DMS153 (cell line): Measurements from ENCODE around the gene VIPR2.
"Not testable (repeated sequence)": the region's sequence is repeated elsewhere in the genome, so short reads cannot be mapped to it uniquely, and the experiment has no call there.

ENCODE experiments used
- DNase-seq: peaks from one replicate; lab custom pipeline; 2025; lab: John Stamatoyannopoulos, UW

VIPR2 gene

DNA sequence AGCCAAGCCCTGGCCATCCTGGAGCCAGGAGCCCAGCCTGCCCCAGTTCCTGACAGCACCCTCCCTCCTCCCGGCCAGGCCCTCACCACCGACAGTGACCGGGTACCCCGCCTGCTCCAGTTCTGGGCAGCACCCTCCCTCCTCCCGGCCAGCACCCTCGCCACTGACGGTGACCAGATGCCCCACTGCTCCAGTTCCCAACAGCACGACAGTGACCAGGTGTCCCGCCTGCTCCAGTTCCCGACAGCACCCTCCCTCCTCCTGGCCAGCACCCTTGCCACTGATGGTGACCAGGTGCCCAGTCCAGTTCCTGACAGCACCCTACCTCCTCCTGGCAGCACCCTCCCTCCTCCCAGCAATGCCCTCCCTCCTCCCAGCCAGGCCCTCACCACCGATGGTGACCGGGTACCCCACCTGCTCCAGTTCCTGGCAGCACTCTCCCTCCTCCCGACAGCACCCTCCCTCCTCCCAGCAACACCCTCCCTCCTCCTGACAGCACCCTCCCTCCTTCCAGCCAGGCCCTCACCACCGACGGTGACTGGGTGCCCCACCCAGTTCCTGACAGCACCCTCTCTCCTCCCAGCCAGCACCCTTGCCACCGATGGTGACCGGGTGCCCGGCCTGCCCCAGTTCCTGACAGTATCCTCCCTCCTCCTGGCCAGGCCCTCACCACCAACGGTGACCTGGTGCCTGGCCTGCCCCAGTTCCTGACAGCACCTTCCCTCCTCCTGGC is 40.3 kb downstream of the VIPR2 start:
- DNase-seq: no peak

DNA sequence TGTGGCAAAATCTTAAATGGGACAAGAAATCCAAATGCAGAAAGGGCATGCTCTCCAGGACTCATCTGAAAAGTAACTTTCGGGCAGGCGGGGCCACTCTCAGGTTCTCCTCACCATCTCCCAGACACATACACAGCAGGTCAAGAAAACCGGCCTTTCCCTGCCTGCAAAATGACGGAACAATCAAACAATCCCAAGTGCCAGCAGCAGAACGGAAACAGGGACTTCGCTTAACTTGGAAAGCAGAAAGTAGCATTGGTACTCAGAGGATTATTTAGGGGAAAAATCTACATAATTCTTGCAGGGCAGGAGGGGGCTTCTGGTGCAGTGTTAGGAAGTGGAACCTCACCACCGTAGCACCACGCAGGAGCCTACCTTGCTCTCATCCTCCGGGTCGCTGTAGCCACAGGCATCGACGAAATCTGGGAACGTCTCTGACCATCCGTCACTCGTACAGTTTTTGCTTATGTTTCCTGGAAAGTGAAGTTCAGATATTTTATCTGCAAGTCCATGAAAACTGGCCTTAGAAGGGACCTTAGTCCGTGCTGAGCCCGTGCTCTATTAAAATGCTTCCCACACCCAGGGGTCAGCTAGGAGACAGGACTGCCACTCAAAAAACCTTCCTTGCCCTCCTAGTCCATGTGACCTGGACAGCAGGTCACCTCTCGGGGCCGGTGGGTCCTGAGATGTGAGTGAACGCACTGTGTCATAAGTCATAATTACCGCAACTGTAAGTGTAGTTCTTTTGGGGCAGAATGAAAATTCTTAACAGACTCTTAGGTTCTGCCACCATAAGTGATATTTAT is 41.1 kb downstream of the VIPR2 start:
- DNase-seq: no peak

DNA sequence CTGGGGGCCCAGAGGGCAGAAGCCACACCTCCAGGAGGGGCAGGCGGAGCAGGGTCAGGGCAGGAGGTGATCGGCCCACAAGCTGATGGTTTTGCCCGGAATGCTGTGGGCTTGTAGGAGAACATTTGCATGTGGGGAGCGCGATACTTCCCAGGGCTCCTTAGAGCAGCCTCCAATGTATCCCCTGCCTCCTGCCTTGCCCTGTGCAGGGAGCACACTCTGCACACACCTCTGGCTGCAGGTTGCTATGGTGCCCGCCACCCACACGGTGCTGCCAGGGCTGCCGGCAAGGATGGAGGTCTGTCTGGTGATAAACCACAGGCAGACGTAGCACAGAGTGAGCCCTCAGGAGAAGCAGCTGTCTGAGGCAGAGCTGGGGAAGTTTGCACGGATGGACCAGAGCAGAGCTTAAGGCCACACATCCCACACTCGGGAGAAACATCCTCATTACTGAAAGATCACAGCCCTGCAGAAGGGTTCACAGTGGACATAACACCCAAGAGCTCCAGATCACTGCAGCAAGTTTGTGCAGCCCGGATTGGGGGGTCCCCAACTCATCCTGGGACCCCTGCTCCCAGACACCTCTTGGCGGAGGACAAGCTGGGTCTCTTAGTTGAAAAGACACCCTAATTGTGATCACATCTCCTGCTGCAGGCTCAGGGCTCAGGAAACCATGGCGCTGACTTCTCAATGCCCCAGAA is 41.8 kb downstream of the VIPR2 start:
- no peak for DNase-seq

DNA sequence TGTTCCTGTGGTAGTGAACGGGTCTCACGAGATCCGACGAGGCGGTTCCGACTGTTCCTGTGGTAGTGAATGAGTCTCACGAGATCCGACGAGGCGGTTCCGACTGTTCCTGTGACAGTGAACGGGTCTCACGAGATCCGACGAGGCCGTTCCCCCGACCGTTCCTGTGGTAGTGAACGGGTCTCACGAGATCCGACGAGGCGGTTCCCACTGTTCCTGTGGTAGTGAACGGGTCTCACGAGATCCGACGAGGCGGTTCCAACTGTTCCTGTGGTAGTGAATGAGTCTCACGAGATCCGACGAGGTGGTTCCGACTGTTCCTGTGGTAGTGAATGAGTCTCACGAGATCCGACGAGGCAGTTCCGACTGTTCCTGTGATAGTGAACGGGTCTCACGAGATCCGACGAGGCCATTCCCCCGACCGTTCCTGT is 43.0 kb downstream of the VIPR2 start:
- not testable (repeated sequence) for DNase-seq

DNA sequence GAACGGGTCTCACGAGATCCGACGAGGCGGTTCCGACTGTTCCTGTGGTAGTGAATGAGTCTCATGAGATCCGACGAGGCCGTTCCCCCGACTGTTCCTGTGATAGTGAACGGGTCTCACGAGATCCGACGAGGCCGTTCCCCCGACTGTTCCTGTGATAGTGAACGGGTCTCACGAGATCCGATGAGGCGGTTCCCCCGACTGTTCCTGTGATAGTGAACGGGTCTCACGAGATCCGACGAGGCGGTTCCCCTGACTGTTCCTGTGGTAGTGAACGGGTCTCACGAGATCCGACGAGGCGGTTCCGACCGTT is 43.6 kb downstream of the VIPR2 start:
- DNase-seq: not testable (repeated sequence)

DNA sequence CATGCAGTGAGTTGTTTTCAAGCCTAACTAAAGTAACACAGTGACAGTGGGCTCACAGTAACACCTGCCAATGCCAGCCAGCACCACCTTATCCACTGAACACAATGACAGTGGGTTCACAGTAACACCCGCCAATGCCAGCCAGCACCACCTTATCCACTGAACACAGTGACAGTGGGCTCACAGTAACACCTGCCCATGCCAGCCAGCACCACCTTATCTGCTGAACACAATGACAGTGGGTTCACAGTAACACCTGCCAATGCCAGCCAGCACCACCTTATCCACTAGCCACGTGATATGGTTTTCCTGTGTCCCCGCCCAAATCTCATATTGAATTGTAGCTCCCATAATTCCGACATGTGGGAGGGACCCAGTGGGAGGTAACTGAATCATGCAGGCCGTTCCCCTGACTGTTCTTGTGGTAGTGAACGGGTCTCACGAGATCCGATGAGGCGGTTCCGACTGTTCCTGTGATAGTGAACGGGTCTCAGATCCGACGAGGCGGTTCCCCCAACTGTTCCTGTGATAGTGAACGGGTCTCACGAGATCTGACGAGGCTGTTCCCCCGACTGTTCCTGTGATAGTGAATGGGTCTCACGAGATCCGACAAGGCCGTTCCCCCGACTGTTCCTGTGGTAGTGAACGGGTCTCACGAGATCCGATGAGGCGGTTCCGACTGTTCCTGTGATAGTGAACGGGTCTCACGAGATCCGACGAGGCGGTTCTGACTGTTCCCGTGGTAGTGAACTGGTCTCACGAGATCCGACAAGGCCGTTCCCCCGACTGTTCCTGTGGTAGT is 44.2 kb downstream of the VIPR2 start:
- not testable (repeated sequence) for DNase-seq

DNA sequence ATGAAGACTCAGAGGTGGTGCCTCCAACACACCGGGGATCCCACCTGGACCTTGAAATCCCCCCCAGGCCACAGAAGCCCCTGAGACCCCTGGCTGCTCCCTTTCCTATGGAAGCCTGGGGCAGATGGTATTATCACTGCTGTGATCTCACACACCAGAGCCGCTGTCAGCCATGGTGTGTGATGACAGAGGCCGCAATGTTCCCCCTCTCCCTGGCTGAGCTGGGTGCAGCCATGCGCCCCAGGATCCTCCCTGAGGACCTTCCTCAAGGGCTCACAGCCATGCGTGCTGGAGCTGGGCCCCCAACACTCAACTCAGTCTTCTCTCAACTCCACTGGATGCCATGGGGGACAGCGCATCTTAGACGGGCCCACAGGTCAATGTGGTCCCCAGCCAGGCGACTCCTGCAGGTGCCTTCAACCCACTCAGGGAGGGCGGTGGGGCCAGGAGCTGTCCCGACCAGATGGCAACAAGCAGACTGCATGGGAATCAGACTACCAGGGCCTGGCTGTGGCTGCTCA is 44.9 kb downstream of the VIPR2 start:
- DNase-seq: no peak

DNA sequence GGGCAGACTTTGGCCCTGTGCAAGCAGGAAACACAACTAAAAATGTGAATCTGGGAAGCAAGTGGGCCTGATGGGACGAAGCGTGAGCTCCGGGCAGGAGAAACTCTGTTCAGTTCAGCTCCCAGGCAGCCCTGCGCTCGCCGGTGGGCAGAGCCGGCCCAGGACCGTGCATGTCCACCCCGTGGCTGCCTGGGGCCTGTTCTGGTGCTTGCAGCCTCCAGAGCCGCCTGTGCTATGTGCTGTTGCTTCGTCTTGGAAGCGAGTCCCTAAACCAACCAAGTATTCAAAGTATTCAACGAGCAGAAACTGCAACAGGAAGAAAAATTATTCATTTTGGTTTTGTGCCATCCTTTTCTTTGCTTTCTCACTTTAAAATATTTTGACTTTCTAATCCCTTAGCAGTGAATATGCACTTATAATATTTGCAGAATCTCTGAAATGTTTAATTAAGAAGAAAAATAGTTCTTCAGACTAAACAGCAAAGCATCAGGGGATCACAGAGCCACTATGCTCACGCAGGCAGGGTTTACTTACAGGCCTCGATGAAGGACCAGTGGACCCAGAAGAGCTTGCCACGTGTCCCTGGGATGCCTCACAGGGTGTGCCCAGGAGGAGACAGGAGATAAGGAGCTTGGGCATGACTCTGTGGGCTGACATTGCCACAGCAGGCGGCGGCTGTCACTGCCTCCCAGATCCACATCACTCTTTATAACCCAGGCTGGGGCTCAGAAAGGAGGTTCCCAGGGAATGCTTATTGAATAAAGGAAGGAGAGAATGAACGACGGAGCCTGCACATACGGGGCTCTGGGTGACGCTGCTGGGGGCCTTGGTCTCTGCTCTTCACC is 45.6 kb downstream of the VIPR2 start:
- DNase-seq: no peak

DNA sequence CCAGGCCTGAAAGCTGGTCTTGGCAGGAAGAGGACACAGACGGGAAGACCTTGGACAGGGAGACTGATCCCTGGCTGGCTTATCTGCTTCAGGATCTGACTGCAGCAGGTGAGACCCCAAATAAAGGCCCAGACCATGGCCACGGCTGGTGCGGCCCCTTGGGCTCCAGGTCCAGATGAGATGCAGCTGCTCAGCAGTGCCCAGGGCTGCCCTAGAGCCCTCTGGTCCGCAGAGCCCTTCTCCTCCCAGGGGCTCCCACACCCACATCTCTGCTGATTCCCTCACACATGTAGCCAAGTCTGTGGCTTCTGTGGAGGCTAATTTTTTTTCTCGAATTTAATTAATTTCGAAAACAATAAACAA is 46.3 kb downstream of the VIPR2 start:
- no peak for DNase-seq

DNA sequence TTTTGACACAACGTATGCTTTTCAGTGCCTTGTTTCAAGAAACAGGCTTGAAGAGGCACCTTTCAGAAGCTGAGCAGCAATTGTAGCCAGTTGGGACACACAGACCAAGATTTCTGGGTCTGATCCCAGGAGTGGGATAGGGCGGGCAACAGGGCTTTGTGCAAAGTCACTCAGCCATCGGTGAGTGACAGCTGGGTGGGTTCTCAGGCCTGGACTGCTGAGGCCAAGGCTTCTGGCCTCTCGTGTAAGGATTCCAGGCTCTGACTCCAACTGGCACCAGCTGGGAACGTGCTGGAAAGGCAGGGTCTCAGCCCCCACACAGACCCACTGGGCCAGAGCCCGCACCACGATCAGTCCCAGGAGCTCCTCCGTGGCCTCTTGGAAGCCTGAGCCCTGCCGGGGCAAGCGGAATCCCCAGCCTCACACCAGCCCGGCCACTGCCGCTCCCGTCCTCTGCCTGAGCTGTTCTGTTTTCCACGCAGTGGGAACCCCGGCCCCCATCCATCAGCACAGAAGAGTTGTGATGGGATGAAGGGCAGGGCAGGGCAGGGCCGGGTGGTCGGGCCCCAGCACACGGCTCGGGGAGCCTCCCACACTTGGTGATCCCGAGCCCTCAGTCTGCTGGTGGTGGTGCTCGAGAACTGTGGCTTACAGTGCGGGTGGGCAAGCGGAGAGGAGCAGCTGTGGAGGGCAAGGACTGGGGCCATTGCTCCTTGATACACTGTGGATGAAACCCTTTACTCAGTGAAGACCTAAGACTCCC is 46.8 kb downstream of the VIPR2 start:
- no peak for DNase-seq

DNA sequence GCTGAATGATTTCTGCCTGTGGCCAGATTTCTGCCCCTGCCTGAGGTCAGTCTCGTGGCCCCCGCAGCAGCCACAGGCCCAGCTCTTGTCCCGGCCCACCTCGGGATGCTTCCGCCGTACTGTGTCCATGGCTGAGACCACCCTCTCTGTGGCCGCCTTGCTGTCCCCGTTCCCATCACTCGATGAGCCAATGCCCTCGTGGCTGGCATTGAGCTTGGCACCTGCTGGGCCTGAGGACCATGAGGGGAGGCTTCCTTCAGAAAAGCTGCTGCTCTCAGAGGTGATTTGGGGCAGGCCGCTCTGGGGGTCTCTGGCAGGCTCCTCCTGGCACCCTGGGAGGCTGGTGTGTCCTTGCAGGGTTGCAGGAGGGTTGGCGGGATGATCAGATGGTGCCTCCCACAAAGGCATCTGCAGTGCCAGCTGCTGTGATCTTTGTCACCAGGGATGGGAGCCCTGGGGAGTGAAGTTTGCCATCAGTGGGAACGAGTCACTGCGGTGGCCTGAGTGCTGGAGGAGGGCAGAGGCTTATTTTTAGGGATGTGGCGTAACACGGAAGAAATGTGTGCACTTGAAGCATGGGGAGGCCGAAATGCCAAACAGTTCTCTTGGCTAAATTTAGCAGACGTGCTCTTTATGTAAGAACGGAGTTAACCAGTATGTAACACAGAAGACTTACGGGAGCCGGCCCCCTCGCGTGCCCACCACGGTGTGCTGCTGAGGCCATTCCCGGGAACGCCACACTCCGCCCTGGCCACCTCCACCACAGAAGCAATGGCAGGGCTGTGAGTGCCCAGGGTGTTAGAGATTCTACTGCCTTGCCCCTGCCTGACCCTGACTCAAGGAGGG is 47.7 kb downstream of the VIPR2 start:
- no peak for DNase-seq

DNA sequence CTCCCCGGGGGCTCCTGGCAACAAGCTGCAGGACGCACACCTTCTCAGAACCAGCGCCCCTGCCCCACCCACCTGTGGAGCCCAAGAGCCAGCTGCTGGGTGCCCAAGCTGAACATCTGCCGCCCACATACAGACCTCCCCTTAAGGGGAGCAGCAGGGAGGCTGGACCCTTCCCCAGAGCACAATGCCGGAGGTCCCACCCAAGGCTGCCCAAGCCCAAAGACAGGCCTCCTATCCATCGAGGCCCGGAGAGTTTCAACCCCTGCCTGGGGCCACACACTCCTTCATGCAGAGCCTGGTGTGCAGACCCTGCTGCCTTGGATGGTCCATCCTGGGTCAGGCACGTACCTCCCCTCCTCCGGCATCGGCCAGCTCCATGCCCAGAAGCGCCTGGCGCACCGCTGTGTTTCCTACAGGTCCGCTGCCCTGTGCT is 48.7 kb downstream of the VIPR2 start:
- DNase-seq: no peak

DNA sequence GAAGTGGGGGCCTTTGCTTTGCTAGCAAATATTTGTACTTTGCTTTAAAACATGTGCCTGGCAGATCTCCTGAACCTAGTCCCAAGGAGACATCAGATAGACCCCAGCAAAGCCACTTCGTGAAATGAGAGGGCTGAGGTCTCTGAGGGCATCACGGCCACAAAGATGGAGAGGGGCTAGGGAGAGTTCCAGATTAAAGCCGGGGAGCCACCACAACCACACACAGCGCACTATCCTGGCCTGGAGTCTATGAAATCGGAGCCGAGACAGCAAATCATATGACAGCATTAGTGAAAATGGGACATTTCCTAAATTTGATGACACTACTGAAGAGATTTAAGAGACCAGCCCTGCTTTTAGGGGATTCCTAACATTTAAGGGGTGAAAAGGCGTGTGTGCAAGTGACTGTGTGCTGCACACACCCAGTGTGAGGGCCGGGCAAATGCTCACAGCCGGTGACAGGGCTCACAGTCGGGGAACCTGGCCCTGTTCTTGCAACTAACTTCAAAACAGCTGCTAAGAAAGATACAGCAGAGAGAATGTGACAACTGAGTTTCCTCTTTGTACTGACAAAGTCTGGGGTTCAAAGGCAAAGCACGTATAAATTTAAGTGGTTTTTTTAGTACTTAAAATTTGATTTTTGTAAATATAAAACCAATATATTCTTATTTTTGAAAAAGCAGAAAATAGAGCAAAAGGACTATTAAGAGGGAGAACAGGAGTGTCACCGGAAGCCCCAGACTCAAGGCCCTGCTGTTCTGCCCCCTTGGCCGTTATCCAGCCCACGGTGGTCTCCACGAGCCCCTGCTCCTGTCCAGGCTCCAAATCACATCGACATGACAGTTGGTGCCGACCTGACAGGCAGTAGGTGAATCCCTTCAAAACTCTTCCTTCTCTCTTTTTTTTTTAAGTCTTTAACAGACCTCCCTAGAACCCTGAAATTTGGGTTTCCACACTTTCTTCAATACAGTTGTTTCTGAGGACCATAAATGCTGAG is 49.5 kb downstream of the VIPR2 start:
- DNase-seq: no peak

DNA sequence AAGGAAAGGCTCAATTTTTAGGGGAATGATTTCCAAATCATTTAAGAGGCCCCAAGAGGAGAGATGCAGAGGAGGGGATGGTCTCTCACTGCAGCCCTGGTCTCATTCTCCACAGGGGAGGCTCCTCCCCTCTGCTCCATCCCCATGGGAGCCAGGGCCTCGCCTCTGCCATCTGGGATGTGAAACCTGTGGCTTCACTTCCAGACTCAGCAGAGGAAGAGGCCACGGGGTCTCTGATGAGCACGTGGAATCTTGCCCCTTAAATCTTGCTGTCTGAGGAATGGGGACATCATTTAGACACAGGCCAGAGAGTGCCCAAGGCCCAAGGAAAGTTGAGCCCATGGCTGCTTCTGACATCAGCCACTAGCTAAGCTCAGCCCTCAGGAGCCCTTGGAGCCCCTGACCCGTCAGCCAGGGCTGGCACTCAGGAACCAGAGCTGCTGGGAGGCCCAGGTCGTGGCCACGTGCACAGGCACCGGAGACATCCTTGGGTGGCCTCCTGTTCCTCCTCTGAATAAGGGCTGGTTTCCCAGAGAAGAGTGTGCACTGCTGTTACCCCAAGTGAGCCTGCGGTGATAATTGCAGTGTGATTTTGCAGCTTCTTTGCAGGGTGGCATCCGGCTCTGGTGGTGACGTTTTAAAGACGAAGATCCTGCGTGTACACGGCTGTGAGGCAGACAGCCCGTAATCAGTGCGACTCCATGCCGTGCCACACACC is 50.5 kb downstream of the VIPR2 start:
- DNase-seq: no peak

DNA sequence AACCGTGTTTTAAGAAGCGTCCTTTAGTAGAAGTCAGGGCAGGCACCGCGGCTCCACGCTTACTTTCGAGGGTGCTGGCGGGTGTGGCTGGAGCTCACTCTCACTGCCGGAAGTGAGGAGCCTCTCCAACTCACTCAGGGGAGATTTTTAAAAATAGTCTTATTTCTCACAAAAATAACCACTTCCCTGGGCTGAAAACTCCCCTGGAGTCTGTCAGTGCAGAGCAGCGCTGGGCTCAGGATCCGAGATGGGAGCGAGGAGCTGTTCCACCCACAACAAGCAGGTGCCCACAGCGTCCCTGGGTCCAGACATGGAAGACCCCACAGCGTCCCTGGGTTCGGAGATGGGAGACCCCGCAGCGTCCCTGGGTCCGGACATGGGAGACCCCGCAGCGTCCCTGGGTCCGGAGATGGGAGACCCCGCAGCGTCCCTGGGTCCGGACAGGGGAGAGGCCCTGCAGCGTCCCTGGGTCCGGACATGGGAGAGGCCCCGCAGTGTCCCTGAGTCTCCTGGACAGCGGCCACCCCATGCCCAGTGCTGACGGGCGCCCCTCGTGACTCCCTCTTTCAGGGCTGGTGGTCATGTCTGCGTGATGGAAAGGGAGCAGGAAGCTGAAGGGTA is 51.2 kb downstream of the VIPR2 start:
- DNase-seq: no peak

DNA sequence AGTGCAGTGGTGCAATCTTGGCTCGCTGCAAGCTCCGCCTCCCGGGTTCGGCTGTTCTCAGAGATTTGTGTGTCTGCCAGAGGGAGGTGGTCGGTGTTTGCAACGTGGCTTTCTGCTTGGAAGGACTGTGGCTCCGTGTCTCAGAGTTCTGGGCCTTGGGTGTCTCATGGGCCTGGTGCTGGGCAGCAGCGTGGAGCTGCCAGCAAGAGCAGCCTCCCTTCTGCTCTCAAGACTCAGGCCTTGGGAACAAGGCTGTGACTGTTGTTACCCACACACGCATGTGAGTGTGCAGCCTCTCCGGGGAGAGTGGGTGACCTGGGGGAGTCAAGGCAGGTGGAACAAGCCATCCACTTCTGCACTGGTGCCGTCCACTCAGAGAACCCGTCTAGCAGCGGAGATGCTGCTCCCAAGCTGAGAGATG is 52.0 kb downstream of the VIPR2 start:
- DNase-seq: no peak
